Stimulated activated CD4-positive, alpha-beta T cell treated with anti-CD3 and anti-CD28 coated beads, Interleukin-15, amount 100 ng/mL, for 24 hours (primary cell): ENCODE measurements around the gene ADRB2.

Source experiments
- DNase-seq: peaks from one replicate; pipeline ENCODE4 v3.0.0-alpha.2; 2020

The ADRB2 gene

DNA sequence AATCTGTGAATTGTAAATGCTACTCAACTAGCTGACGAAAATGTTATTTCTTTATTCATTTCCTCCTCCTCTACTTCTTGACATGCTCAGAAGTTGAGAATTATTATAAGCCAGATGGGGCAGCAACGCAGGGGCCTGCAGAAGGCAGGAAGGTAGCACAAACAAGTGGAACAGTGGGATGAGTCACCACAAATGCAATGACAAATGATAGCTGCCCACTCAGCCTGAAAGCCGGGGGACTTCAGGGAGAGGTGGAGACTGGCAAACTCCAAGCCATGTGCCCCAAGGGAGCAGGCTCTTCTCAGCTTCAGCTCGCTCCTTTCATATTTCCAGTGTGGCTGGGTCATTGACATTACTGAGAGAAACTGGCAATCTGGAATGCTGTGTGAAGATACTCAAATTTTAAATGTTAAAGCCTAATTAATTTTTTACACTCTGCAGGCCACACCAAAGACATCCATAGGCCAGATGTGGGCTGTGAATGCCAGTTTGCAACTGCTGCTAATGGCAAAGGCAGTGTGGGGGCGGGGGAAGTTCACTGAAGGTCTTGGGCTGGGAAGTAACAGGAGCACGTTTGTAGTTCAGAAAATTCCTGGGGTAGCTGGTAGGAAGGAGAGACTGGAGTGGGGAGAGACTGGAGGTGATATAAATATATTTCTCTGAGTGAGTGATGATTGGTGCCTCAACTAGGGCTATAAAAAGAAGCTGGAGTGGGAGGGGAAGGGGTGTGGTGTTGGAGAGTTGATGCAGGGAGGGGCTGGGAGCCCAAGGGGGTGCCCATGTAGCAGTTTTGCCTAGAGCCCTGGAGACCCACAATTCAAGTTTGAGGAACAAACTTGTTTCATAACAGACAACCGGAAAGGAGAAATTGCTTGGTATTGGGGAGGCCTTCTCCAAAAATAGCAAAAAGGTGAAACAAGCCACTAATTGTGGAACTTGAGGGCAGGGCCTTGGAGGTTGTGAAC is 20.8 kb upstream of the ADRB2 start:
- peak; percentile 55 for DNase-seq

- DNase-seq: no peak
Measured at GRCh38 chr5:148806520-148806931, 19.9 kb upstream of the ADRB2 start.

GRCh38 chr5:148807851-148808250 is 18.6 kb upstream of the ADRB2 start:
- no peak for DNase-seq

DNA sequence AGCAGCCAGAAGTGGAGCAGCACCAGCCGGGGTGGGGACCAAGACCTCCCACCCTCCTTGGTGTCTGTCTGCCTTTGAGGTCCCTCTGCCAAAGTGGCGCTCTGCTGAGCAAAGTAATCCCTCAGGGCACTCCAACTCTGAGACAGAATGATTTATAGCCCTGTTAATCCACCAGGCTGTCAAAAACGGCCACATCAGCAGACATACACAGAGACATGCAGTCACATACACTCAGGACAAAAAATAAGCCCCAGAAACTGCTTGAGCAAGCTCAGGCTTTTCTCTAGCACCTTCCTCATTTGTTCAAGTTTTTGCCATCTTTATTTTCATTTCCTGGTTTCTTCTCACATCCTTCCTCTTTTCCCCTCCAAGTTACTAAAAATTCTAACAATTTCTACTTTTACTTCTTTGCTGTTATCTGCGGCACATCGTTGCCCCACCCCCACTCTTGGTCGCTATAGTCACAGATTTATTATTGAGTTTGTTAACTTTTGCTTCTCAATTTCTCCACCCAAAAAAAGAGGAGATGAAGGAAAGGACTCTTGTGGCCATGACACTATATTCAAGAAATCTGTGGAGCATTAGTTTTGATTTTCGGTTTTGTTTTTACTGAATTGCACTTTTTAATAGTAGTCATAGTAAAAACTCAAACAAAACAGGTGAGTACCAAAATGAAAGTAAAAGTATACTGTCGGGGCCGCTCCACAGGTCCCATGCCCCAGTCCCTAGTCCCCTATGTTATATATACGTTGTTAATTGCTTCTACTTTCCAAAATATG is 17.4 kb upstream of the ADRB2 start:
- peak; percentile 51 for DNase-seq

- no peak for DNase-seq
Measured at GRCh38 chr5:148809781-148810524, 16.5 kb upstream of the ADRB2 start.

GRCh38 chr5:148810823-148811222 is 15.6 kb upstream of the ADRB2 start:
- DNase-seq: no peak

DNA sequence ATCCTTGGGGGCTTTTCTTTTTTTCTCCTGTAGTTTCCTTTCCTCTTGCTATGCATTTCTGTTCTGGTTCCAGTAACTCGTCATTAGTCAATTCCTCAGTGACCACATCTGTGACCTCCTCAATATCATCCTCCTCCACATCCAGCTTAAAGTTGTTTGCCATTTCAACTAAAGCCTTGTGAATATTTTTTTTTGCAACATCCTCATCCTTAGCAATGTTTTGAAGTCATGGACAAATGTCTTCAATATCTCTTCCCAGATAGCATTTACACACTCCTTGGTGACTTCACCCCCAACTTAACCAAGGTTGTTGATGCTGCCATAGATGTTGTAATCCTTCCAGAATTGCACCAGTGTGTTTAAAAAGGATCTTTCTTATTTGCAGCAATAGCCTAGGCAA is 14.7 kb upstream of the ADRB2 start:
- DNase-seq: no peak

GRCh38 chr5:148815086-148815485 is 11.3 kb upstream of the ADRB2 start:
- no peak for DNase-seq

GRCh38 chr5:148815578-148815977 is 10.8 kb upstream of the ADRB2 start:
- no peak for DNase-seq

- no peak for DNase-seq
Measured at GRCh38 chr5:148816357-148816756, 10.1 kb upstream of the ADRB2 start.

DNA sequence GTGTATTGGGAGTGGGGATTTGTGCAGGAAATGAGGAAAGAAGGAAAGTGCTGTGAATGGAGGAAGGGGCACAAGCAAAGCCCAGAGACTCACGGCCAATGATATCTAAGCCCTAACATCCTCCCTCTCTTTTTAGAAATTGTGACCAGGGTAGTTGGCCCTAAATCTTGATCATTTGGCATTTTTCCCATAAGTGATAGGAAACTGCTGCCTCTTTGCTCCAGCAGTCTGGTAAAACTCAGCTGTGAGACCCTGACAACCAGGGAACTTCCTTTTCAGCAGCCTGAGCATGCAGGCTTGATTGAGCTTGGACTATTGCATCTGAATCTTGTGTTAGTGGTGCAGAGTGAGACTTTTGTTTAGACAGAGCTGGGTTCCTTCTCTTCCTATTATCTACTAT is 9.6 kb upstream of the ADRB2 start:
- DNase-seq: no peak

GRCh38 chr5:148817606-148818005 is 8.8 kb upstream of the ADRB2 start:
- DNase-seq: no peak

DNA sequence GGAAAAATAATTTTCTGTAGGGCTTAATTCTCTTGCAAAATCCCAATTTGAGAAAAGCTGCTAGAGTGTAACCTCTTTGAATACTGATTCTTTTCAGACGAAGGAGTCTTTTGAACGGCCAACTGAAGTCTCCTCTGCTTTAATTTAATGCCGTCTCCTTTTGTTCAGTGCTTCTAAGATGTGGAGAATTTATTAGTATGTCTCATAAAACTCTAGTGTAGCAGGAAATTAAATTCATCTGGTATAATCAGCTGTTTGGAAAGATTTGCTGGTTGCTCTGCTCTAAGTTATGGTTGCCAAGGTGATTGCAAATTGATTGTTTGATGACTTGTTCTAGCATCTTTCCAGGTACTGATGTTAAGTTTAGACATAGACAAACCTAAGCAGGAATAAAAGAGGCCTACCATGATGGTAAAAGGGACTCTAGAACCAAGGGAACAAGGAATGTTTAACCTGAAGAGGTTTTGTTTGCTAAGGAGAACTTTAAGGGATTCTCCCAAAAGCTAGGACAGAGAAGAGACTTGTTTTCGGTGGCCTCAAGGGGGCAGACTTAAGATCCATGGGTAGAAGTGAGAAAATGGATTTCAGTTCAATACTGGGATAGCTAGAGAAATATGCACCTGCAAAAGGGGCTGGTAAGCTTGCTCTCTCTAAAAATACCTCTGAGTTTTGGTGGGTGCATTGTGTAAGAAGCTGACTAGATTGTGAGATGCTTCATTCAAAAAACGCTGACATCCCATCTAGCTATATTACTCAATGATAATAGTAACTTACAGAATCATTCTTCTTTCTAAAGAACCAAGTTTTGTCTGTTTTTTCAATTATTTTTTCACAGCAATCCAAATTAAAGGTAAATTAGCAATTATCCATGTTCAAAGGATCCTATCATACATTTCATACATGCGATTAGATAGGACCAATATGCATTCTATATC is 5.7 kb upstream of the ADRB2 start:
- DNase-seq: peak; percentile 24

DNA sequence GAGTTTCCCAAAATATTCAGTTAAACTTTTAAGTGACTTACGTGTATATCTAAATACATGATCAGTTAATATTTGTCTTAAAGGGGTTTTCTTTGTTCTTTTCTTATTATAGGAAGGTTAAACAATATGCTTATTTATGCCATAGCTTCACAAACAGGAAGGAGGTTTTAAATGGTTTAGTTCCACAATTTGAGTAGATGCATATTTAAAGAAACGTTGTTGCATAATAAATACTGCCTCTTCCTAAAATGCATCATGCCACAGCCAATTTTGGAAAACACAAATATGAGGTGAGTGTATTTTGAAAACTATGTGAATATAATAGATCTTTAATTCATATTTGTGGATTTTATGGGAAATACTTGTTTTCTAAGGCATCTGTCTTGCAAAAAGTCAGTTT is 2.5 kb upstream of the ADRB2 start:
- no peak for DNase-seq

DNA sequence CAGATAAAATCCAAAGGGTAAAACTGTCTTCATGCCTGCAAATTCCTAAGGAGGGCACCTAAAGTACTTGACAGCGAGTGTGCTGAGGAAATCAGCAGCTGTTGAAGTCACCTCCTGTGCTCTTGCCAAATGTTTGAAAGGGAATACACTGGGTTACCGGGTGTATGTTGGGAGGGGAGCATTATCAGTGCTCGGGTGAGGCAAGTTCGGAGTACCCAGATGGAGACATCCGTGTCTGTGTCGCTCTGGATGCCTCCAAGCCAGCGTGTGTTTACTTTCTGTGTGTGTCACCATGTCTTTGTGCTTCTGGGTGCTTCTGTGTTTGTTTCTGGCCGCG is 727 bp upstream of the ADRB2 start:
- DNase-seq: no peak

GRCh38 chr5:148826739-148827070 is 294 bp downstream of the ADRB2 start:
- DNase-seq: no peak

DNA sequence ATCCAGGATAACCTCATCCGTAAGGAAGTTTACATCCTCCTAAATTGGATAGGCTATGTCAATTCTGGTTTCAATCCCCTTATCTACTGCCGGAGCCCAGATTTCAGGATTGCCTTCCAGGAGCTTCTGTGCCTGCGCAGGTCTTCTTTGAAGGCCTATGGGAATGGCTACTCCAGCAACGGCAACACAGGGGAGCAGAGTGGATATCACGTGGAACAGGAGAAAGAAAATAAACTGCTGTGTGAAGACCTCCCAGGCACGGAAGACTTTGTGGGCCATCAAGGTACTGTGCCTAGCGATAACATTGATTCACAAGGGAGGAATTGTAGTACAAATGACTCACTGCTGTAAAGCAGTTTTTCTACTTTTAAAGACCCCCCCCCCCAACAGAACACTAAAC is 1.3 kb downstream of the ADRB2 start:
- DNase-seq: no peak

GRCh38 chr5:148828511-148829247 is 2.3 kb downstream of the ADRB2 start:
- DNase-seq: no peak

GRCh38 chr5:148829248-148829594 is 2.8 kb downstream of the ADRB2 start:
- DNase-seq: no peak

- no peak for DNase-seq
Measured at GRCh38 chr5:148829734-148830133, 3.3 kb downstream of the ADRB2 start.

DNA sequence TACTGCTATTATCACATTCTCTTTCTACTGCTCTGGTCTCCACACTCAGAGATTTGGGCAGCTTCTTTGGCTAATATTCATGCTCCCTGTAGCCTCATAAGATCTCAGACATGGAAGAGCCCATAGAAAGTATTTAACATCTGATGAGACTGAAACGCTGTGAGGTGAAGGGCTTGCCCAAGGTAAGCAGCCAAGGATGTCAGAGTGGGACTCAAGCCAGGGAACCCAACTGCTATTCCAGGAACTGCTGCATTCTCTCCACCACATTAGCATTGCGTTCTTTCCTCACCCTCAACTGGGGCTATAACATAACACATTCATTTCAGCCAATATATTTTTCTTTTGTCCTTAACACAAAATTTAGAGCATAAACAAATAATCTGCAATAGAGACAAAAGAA is 3.8 kb downstream of the ADRB2 start:
- DNase-seq: no peak
